K562 treated with DMSO at 1 percent for 12 hours (cell line): ENCODE measurements around the gene AMY2B. TPM values are rescaled to one million over a fixed set of nuclear protein-coding genes. Genes with fewer than 3 reads are reported as not detected.

Experiments
- total RNA-seq: library from RNA; unstranded; fragments of 300-600 nt; gene quantifications from 2 replicates; pipeline ENCODE4 v1.2.3, GENCODE V29; 2022; ENCODE audit not compliant: insufficient read depth

Gene AMY2B
- total RNA-seq: 1.2 and 3.2 TPM in 2 replicates

DNA sequence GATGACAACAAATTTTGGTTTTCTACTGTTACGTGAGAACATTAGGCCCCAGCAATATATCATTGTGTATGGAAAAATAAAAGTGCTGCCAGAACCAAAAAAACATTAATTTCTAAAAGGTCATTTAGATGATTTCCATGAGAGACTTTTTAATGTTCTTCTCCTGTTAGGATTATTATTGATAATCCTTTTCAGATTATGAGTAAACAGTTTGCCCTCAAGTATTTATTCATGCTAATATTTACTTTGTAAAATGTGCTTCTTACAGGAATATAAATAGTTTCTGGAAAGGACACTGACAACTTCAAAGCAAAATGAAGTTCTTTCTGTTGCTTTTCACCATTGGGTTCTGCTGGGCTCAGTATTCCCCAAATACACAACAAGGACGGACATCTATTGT lies at the start of gene AMY2B:
AMY2B (plus strand) TSS at position 301 of the 400 bp plus-strand sequence; CDS start at position 315, 14 bp downstream.

DNA sequence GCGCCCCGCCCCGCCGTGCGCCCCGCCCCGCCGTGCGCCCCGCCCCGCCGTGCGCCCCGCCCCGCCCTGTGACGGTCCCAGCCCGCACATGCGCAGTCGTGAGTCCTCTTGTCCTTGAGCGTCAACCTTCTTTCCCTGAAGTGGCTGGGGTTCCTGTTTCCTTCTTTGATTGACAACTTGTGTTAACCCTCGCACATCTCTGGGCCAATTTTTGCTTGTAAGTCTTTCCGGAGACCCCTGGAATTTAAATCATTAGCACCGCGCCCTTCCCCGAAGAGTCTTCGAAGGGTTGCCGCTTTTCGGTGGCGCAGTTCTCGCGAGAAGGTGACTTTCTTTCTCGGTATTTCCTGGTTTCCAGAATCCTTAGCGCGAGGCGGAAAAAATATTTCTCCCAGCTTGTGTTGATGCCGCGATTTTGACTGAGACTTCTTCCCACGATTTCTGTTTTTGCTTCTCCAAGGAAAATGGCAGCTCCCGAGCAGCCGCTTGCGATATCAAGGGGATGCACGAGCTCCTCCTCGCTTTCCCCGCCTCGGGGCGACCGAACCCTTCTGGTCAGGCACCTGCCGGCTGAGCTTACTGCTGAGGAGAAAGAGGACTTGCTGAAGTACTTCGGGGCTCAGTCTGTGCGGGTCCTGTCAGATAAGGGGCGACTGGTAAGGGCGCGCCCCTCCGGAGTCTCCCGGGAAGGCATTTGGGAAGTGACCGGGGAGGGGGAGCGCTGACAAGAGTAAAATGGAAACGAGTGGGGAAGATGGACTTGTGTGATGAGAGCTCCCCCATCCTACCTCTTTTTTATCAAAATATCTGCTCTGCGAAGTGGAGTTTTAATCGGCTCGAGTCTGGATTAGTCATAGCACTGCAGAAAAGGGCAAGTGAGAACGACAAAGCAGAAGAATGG lies 45.5 kb upstream of the AMY2B start, which contains the start of gene RNPC3:
RNPC3 (plus strand) TSS at position 93 of the 901 bp plus-strand sequence; CDS start at position 465, 372 bp downstream.

DNA sequence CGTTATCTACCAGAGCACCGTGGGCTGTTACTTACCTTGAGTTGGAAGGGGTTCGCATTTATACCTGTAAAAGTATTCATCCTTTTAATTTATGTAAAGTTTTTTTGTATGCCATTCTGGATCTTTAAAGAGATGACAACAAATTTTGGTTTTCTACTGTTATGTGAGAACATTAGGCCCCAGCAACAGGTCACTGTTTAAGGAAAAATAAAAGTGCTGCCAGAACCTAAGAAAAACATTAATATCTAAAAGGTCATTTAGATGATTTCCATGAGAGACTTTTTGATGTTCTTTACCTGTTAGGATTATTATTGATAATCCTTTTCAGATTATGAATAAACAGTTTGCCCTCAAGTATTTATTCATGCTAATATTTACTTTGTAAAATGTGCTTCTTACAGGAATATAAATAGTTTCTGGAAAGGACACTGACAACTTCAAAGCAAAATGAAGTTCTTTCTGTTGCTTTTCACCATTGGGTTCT lies 45.6 kb downstream of the AMY2B start, which contains the start of gene AMY2A:
AMY2A (plus strand) TSS at position 434 of the 484 bp plus-strand sequence; CDS start at position 448, 14 bp downstream.

Other genes with a start within 250 kb of the AMY2B start
- gene RNPC3, start 45.9 kb upstream of the AMY2B start, total RNA-seq: 2.9 and 17.0 TPM in 2 replicates
- gene AMY2A, start 45.8 kb downstream of the AMY2B start, total RNA-seq: not detected in 2 replicates
- not detected in 2 replicates for gene AMY1A, start 84.2 kb downstream of the AMY2B start, total RNA-seq
- not detected in 2 replicates for gene AMY1B, start 124.6 kb downstream of the AMY2B start, total RNA-seq
- gene AMY1C, start 178.3 kb downstream of the AMY2B start, total RNA-seq: not detected in 2 replicates